SK-N-SH (cell line): Measurements from ENCODE around the gene LBHD1. TPM values are rescaled to one million over a fixed set of nuclear protein-coding genes. Genes with fewer than 3 reads are reported as not detected.
A peak's percentile ranks its signal among the peaks of the same experiment; 100 is the strongest.

Experiments
- CTCF ChIA-PET: fragments of 300-600, 350-600 bp; formaldehyde crosslinking; extraction: SDS; loops from one replicate; lab custom pipeline; 2021; lab: Yijun Ruan, JAX
- POLR2A ChIA-PET: fragments of 350-600 bp; sonication (Branson Sonifier 250); formaldehyde crosslinking; extraction: SDS; loops from one replicate; lab custom pipeline; 2020; ENCODE audit warnings: antibody characterized with exemption, inconsistent platforms; lab: Yijun Ruan, JAX
- DNase-seq: peaks from one replicate; pipeline ENCODE4 v3.0.0; 2012
- H2AFZ ChIP-seq: fragments of 200-600 bp; sonication (generic); 2 replicates; pipeline ENCODE4 v1.8.1; 2016; ENCODE audit warnings: antibody characterized with exemption, mild to moderate bottlenecking, low read depth
- H3F3A ChIP-seq: fragments of 200-600 bp; sonication (generic); replicated peaks from 2 replicates; pipeline ENCODE3; 2016; ENCODE audit warnings: antibody characterized with exemption, mild to moderate bottlenecking; ENCODE audit not compliant: insufficient read depth
- H3K27ac ChIP-seq, 2 experiments: fragments of 200-500 bp in 1 of 2; fragments of 200-600 bp in 1 of 2; sonication (Bioruptor generic) in 1 of 2; sonication (generic), shearing (Covaris generic) in 1 of 2; 2 replicates each; pipeline versions ENCODE4 v1.5.1 to v1.6.1; 2014 to 2016; ENCODE audit warnings: low read depth in 2 of 2, inconsistent platforms in 1 of 2, low read length in 1 of 2, mild to moderate bottlenecking in 1 of 2, mixed read lengths in 1 of 2
- H3K27me3 ChIP-seq: fragments of 200-600 bp; sonication (generic), shearing (Covaris generic); 2 replicates; pipeline ENCODE4 v1.6.1; 2016; ENCODE audit warnings: mixed run types; ENCODE audit not compliant: insufficient read depth
- H3K36me3 ChIP-seq, 2 experiments: fragments of 200-500 bp in 1 of 2; fragments of 200-600 bp in 1 of 2; sonication (Bioruptor generic) in 1 of 2; sonication (generic) in 1 of 2; replicated peaks in 1 of 2; 2 replicates each; pipeline versions ENCODE3 to v1.5.1; 2014 to 2016; ENCODE audit warnings: low read length in 1 of 2, mild to moderate bottlenecking in 1 of 2; ENCODE audit not compliant: insufficient read depth in 2 of 2, control insufficient read depth in 1 of 2
- H3K4me1 ChIP-seq, 2 experiments: fragments of 200-500 bp in 1 of 2; fragments of 200-600 bp in 1 of 2; sonication (Bioruptor generic) in 1 of 2; sonication (generic), shearing (Covaris generic) in 1 of 2; 2 replicates each; pipeline versions ENCODE4 v1.5.1 to v1.6.1; 2014 to 2016; ENCODE audit warnings: low read depth in 1 of 2, low read length in 1 of 2, mixed run types in 1 of 2; ENCODE audit not compliant: insufficient read depth in 2 of 2, control insufficient read depth in 1 of 2
- H3K4me2 ChIP-seq: fragments of 200-600 bp; sonication (generic), shearing (Covaris generic); 2 replicates; pipeline ENCODE4 v1.6.1; 2017; ENCODE audit warnings: mixed run types
- H3K4me3 ChIP-seq, 2 experiments: fragments of 200-500 bp in 1 of 2; fragments of 200-600 bp in 1 of 2; sonication (Bioruptor generic) in 1 of 2; sonication (generic), shearing (Covaris generic) in 1 of 2; 2 replicates each; pipeline versions ENCODE4 v1.5.1 to v1.8.1; 2014 to 2016; ENCODE audit warnings: low read depth in 2 of 2, inconsistent platforms in 1 of 2, low read length in 1 of 2, mild to moderate bottlenecking in 1 of 2, mixed read lengths in 1 of 2, moderate library complexity in 1 of 2
- H3K79me2 ChIP-seq: fragments of 200-600 bp; sonication (generic); 2 replicates; pipeline ENCODE4 v1.8.1; 2017; ENCODE audit warnings: mild to moderate bottlenecking; ENCODE audit not compliant: insufficient read depth
- H3K9ac ChIP-seq: fragments of 200-600 bp; sonication (generic); 2 replicates; pipeline ENCODE4 v1.6.1; 2017; ENCODE audit warnings: mixed run types
- H3K9me2 ChIP-seq: fragments of 200-600 bp; sonication (generic); 2 replicates; pipeline ENCODE4 v1.6.1; 2017; ENCODE audit warnings: mixed run types
- H3K9me3 ChIP-seq: fragments of 200-600 bp; sonication (generic); 2 replicates; pipeline ENCODE4 v1.6.1; 2017; ENCODE audit warnings: mixed run types, mild to moderate bottlenecking, moderate library complexity
- H4K20me1 ChIP-seq: fragments of 200-600 bp; sonication (generic); 2 replicates; pipeline ENCODE4 v1.6.1; 2017; ENCODE audit warnings: mild to moderate bottlenecking, mixed run types; ENCODE audit not compliant: insufficient read depth
- CTCF ChIP-seq: fragments of 200-600 bp; sonication (generic); IDR thresholded peaks from 2 replicates; pipeline ENCODE4 v1.6.1; 2017; ENCODE audit warnings: antibody characterized with exemption, mild to moderate bottlenecking, moderate library complexity
- EP300 ChIP-seq, 2 experiments: IDR thresholded peaks; 2 replicates each; pipeline versions ENCODE4 v1.4.0 to v1.6.1; 2012; ENCODE audit warnings: borderline replicate concordance in 1 of 2, low read depth in 1 of 2, low read length in 1 of 2
- FOXM1 ChIP-seq: IDR thresholded peaks from 2 replicates; pipeline ENCODE4 v1.4.0; 2012; ENCODE audit warnings: low read depth, mild to moderate bottlenecking
- GATA2 ChIP-seq: sonication (generic); formaldehyde crosslinking; IDR thresholded peaks from 2 replicates; pipeline ENCODE4 v1.5.0; 2020; ENCODE audit warnings: mild to moderate bottlenecking, missing genetic modification reagents
- MXI1 ChIP-seq: IDR thresholded peaks from 2 replicates; pipeline ENCODE4 v1.6.1; 2012; ENCODE audit warnings: mild to moderate bottlenecking, low read depth, low read length, improper control_type of control experiment
- POLR2AphosphoS5 ChIP-seq: IDR thresholded peaks from 2 replicates; pipeline ENCODE4 v1.6.1; 2012; ENCODE audit warnings: low read depth, low read length
- RCOR1 ChIP-seq: fragments of 150-350 bp; IDR thresholded peaks from 2 replicates; pipeline ENCODE4 v1.6.1; 2017; ENCODE audit warnings: antibody characterized with exemption, low read length
- REST ChIP-seq: IDR thresholded peaks from 2 replicates; pipeline ENCODE4 v1.6.1; 2012; ENCODE audit warnings: mild to moderate bottlenecking, low read depth, low read length, moderate library complexity
- RFX5 ChIP-seq: IDR thresholded peaks from 2 replicates; pipeline ENCODE4 v1.6.1; 2012; ENCODE audit warnings: mild to moderate bottlenecking, improper control_type of control experiment, low read length
- USF1 ChIP-seq: IDR thresholded peaks from 2 replicates; pipeline ENCODE4 v1.4.0; 2012; ENCODE audit warnings: low read depth, borderline replicate concordance
- WGBS: methylation state at CpG from one replicate; pipeline ENCODE4 v1.1.6; 2017; ENCODE audit warnings: low lambda C conversion rate; 5-methylcytosine and 5-hydroxymethylcytosine counted together
- polyA plus RNA-seq, 3 experiments: library from polyadenylated mRNA; depleted of rRNA; stranded (reverse); fragments of >200 nt; gene quantifications; 2 replicates each; pipeline ENCODE4 v1.2.3, GENCODE V29; 2012

The LBHD1 gene
- polyA plus RNA-seq, 1 of the 3 experiments (the other 2 are of a cell fraction), result 9.7 TPM

- TF ChIP-seq MXI1 (no peak), FOXM1 (no peak)
These were observed 2.5 kb downstream of the LBHD1 start (continued) for GRCh38 chr11:62669420-62670161.

- H3K79me2 ChIP-seq, result peaks cover 74% of the 10 kb centered on the region
- CTCF ChIA-PET, result interaction anchor here (0.8 to 1.8 kb wide), 5 partner anchors 13 to 119 kb away, joined by 3 to 6 read pairs (median 4); partner anchors contain the start of genes BSCL2, GNG3 and INTS5
- peak overlapping the region; percentile 96 for H3K4me2 ChIP-seq
- H3K4me1 ChIP-seq, result peaks cover 16 to 22% of the 10 kb centered on the region in 2 experiments; a peak in 3 of 4 replicates
- no peak for TF ChIP-seq USF1
- TF ChIP-seq CTCF, result no peak
- no peak for TF ChIP-seq REST
- no peak for TF ChIP-seq GATA2 (CRISPR knock-in tag)
- no peak for TF ChIP-seq RFX5
- no peak; the same call in 1 of the 2 replicates for TF ChIP-seq POLR2AphosphoS5
- TF ChIP-seq EP300 (IDR thresholded peaks at IDR 0.05; ENCODE audit: borderline replicate concordance in 1 of 2, low read depth in 1 of 2, low read length in 1 of 2), result no peak
- TF ChIP-seq RCOR1, result no peak
- TF ChIP-seq FOXM1, result no peak
- POLR2A ChIA-PET, result interaction anchor here (0.6 to 3.4 kb wide), 5 partner anchors 19 to 174 kb away, joined by 3 to 17 read pairs (median 3); partner anchors contain the start of genes EEF1G, HNRNPUL2 and TTC9C
- H2AFZ ChIP-seq, result no peak overlapping the region
- no peaks in the 10 kb centered on the region for H3K27me3 ChIP-seq
- peaks cover 20 to 24% of the 10 kb centered on the region in 2 experiments for H3K36me3 ChIP-seq
- no peaks in the 10 kb centered on the region for H3K9me2 ChIP-seq
- H3K9ac ChIP-seq, result no peak overlapping the region
- H3K9me3 ChIP-seq, result no peaks in the 10 kb centered on the region
- H4K20me1 ChIP-seq, result no peaks in the 10 kb centered on the region
- H3K27ac ChIP-seq, result peak overlapping the region in 1 of 2 experiments; percentile 92; a peak in 2 of 4 replicates
- WGBS, result 89% methylated on average over 2 of the region's 2 CpGs
- no peak for DNase-seq
- H3F3A ChIP-seq, result peaks cover 38% of the 10 kb centered on the region
- no peak overlapping the region for H3K4me3 ChIP-seq
These were observed 4.6 kb downstream of the LBHD1 start for GRCh38 chr11:62667460-62667859.
